ENCODE results near the gene GJC2.
"Not testable (repeated sequence)": the region's sequence is repeated elsewhere in the genome, so short reads cannot be mapped to it uniquely, and the experiment has no call there.

Gene GJC2

GRCh38 chr1:228149406-228150119, at the start of gene GJC2:
TSS of gene GJC2 (plus strand) at chr1:228149930. CDS start at chr1:228157759, 7,829 bp downstream.
- DNase-seq = no peak

- no peak for DNase-seq
Observed at GRCh38 chr1:228100822-228101613, 48.7 kb upstream of the GJC2 start.

GRCh38 chr1:228101614-228101993, 48.1 kb upstream of the GJC2 start:
- DNase-seq = no peak

GRCh38 chr1:228101994-228102790, 47.5 kb upstream of the GJC2 start:
- DNase-seq = no peak

GRCh38 chr1:228102791-228103620, 46.7 kb upstream of the GJC2 start, which contains the start of gene C1orf35:
TSS of gene C1orf35 (minus strand) at chr1:228103325. CDS start at chr1:228103227, 98 bp downstream.
- peak; percentile 14 to 66 for DNase-seq

- DNase-seq = no peak
Observed at GRCh38 chr1:228104526-228105269, 45.0 kb upstream of the GJC2 start.

GRCh38 chr1:228105270-228105995, 44.3 kb upstream of the GJC2 start:
- DNase-seq = no peak

- DNase-seq = no peak
Observed at GRCh38 chr1:228105996-228106799, 43.5 kb upstream of the GJC2 start.

GRCh38 chr1:228106800-228107054, 43.0 kb upstream of the GJC2 start:
- no peak for DNase-seq

- no peak for DNase-seq
Observed at GRCh38 chr1:228107636-228108035, 42.1 kb upstream of the GJC2 start.

GRCh38 chr1:228108055-228108690, 41.6 kb upstream of the GJC2 start:
- no peak for DNase-seq

- no peak for DNase-seq
Observed at GRCh38 chr1:228108742-228109072, 41.0 kb upstream of the GJC2 start.

- DNase-seq = peak; percentile 77 to 80
Observed at GRCh38 chr1:228109073-228109961, 40.4 kb upstream of the GJC2 start, which contains the start of gene MRPL55. TSS of gene MRPL55 (minus strand) at chr1:228109299. CDS start at chr1:228108260, 1,039 bp downstream.

GRCh38 chr1:228109962-228110488, 39.7 kb upstream of the GJC2 start:
- no peak for DNase-seq

GRCh38 chr1:228110556-228110955, 39.2 kb upstream of the GJC2 start:
- no peak for DNase-seq

- DNase-seq = not testable (repeated sequence)
Observed at GRCh38 chr1:228111315-228111714, 38.4 kb upstream of the GJC2 start.

GRCh38 chr1:228112167-228112566, 37.6 kb upstream of the GJC2 start:
- no peak for DNase-seq

GRCh38 chr1:228112617-228113016, 37.1 kb upstream of the GJC2 start:
- DNase-seq = no peak

All from NCI-H187 (cell line).